Body of pancreas (tissue), 4 donors: ENCODE data around the gene PBX1. TPM values are rescaled to one million over a fixed set of nuclear protein-coding genes. Genes with fewer than 3 reads are reported as not detected.

Source experiments
- ATAC-seq: fragments of 150-250 bp; one replicate; pipeline ENCODE4 v1.9.1; 2016
- DNase-seq, 4 donors: peaks; one replicate each; pipeline ENCODE4 v3.0.0-alpha.2; 2019
- H3K27ac ChIP-seq, 4 donors: fragments of 200-600 bp; sonication (generic); 1 replicate in 3 of 4; 2 replicates in 1 of 4; pipeline versions ENCODE4 v1.5.1 to v1.6.1; 2016 to 2019; ENCODE audit warnings: mild to moderate bottlenecking in 1 of 4, mixed read lengths in 1 of 4, moderate library complexity in 1 of 4
- H3K27me3 ChIP-seq, 2 donors: fragments of 200-600 bp; sonication (generic); one replicate each; pipeline ENCODE4 v1.6.0; 2016; ENCODE audit warnings: mild to moderate bottlenecking in 1 of 2
- H3K36me3 ChIP-seq, 2 donors: fragments of 200-600 bp; sonication (generic); replicated peaks in 1 of 2; 2 replicates each; pipeline ENCODE4 v1.5.1; 2016; ENCODE audit warnings: low read depth in 2 of 2; ENCODE audit not compliant: insufficient read depth in 1 of 2
- H3K4me1 ChIP-seq: fragments of 200-600 bp; sonication (generic); one replicate; pipeline ENCODE4 v1.6.0; 2016
- H3K4me3 ChIP-seq, 2 donors: fragments of 200-600 bp; sonication (generic); 1 replicate in 1 of 2; 2 replicates in 1 of 2; pipeline ENCODE4 v1.5.1; 2016 to 2019
- H3K9me3 ChIP-seq, 3 donors: fragments of 200-600 bp; sonication (generic); 1 replicate in 2 of 3; 2 replicates in 1 of 3; pipeline ENCODE4 v1.5.1; 2016
- CTCF ChIP-seq, 7 experiments: fragments of 450-650 bp in 4 of 7; fragments of 200-600 bp in 3 of 7; sonication (generic) in 3 of 7; IDR thresholded peaks; one replicate each; pipeline ENCODE4 v1.5.1; 2016 to 2019; ENCODE audit warnings: antibody characterized with exemption in 7 of 7
- POLR2A ChIP-seq, 3 donors: fragments of 450-650 bp; IDR thresholded peaks; one replicate each; pipeline ENCODE4 v1.6.1; 2016; ENCODE audit warnings: antibody characterized with exemption in 3 of 3, mild to moderate bottlenecking in 2 of 3
- WGBS, 2 donors: methylation state at CpG; one replicate each; pipeline ENCODE4 v1.1.5; 2017; 5-methylcytosine and 5-hydroxymethylcytosine counted together
- intact Hi-C: fragments of 100-400 bp; cut with DNase I; formaldehyde crosslinking; loops from one replicate; pipeline ENCODE4 v1.15.1; 2023
- total RNA-seq, 2 donors: library from RNA; depleted of rRNA; stranded (reverse); fragments of >200 nt; gene quantifications; one replicate each; pipeline ENCODE4 v1.1.0, GENCODE V29; 2016

PBX1 gene
- total RNA-seq, 2 donors from 2014 or later: 83.1 to 111 TPM

GRCh38 chr1:164515711-164516331, 43.2 kb upstream of the PBX1 start:
- intact Hi-C loops: no loop called here
- Histone ChIP-seq H3K4me3 (no peak overlapping the region), H3K9me3 (no peaks in the 10 kb centered on the region), H3K27ac (no peak overlapping the region), H3K4me1 (no peaks in the 10 kb centered on the region), H3K36me3 (no peaks in the 10 kb centered on the region), H3K27me3 (no peaks in the 10 kb centered on the region)
- DNase-seq (no peak), ATAC-seq (no peak)
- TF ChIP-seq POLR2A (IDR thresholded peaks at IDR 0.05) (no peak), CTCF (IDR thresholded peaks at IDR 0.05) (no peak)
- 72 to 78% methylated on average over 8 of the region's 8 CpGs for WGBS, 2 donors

- Histone ChIP-seq H3K36me3 (no peaks in the 10 kb centered on the region), H3K4me3 (no peak overlapping the region), H3K9me3 (no peaks in the 10 kb centered on the region), H3K27me3 (no peaks in the 10 kb centered on the region), H3K4me1 (no peaks in the 10 kb centered on the region), H3K27ac (no peak overlapping the region)
- WGBS, 2 donors: 65 to 72% methylated on average over 7 of the region's 7 CpGs
- TF ChIP-seq CTCF (IDR thresholded peaks at IDR 0.05): no peak
- TF ChIP-seq POLR2A (IDR thresholded peaks at IDR 0.05): no peak
- ATAC-seq (no peak), DNase-seq (no peak)
- intact Hi-C loops: no loop called here
These were observed 42.4 kb upstream of the PBX1 start for GRCh38 chr1:164516591-164516990.

GRCh38 chr1:164518692-164519332, 40.2 kb upstream of the PBX1 start:
- peak in 1 of 4 donors; percentile 11 for DNase-seq
- ATAC-seq: no peak
- no peaks in the 10 kb centered on the region for H3K4me1 ChIP-seq
- H3K4me3 ChIP-seq: no peak overlapping the region
- no peaks in the 10 kb centered on the region for H3K9me3 ChIP-seq
- 91 to 93% methylated on average over 3 of the region's 3 CpGs for WGBS, 2 donors
- intact Hi-C loops: no loop called here
- no peak overlapping the region for H3K27ac ChIP-seq
- no peaks in the 10 kb centered on the region for H3K36me3 ChIP-seq
- TF ChIP-seq CTCF (IDR thresholded peaks at IDR 0.05): peak in 3 of 7 experiments; percentile 8 to 16 (median 11)
- no peak for TF ChIP-seq POLR2A (IDR thresholded peaks at IDR 0.05)
- H3K27me3 ChIP-seq: no peaks in the 10 kb centered on the region

GRCh38 chr1:164519426-164519825, 39.6 kb upstream of the PBX1 start:
- H3K27ac ChIP-seq: no peak overlapping the region
- TF ChIP-seq POLR2A (IDR thresholded peaks at IDR 0.05): no peak
- TF ChIP-seq CTCF (IDR thresholded peaks at IDR 0.05): no peak
- no peaks in the 10 kb centered on the region for H3K4me1 ChIP-seq
- intact Hi-C loops: no loop called here
- no peaks in the 10 kb centered on the region for H3K36me3 ChIP-seq
- DNase-seq (no peak), ATAC-seq (no peak)
- WGBS, 2 donors: 90 to 98% methylated on average over 4 of the region's 4 CpGs
- no peaks in the 10 kb centered on the region for H3K9me3 ChIP-seq
- H3K27me3 ChIP-seq: no peaks in the 10 kb centered on the region
- H3K4me3 ChIP-seq: no peak overlapping the region

GRCh38 chr1:164524810-164525209, 34.2 kb upstream of the PBX1 start:
- Histone ChIP-seq H3K4me1 (no peaks in the 10 kb centered on the region), H3K36me3 (no peaks in the 10 kb centered on the region), H3K4me3 (no peak overlapping the region), H3K9me3 (no peaks in the 10 kb centered on the region), H3K27ac (no peak overlapping the region), H3K27me3 (no peaks in the 10 kb centered on the region)
- DNase-seq (no peak), ATAC-seq (no peak)
- TF ChIP-seq CTCF (IDR thresholded peaks at IDR 0.05) (no peak), POLR2A (IDR thresholded peaks at IDR 0.05) (no peak)
- intact Hi-C loops: no loop called here
- WGBS, 2 donors: 86 to 90% methylated on average over 2 of the region's 2 CpGs
